IMR-90 (cell line): ENCODE results near the gene MEGF9.

Source experiments
- POLR2A ChIP-seq: IDR thresholded peaks from 2 replicates; pipeline ENCODE4 v1.6.1; 2012; ENCODE audit warnings: mild to moderate bottlenecking, low read depth, low read length
- TF ChIP-seq, protein P1 (sequence below): conservative IDR thresholded peaks from 2 replicates; pipeline ENCODE4 v1.5.1; 2012; ENCODE audit warnings: mild to moderate bottlenecking, low read depth, low read length, improper control_type of control experiment
- TF ChIP-seq, protein P2 (sequence below): fragments of 150-350 bp; IDR thresholded peaks from 2 replicates; pipeline ENCODE4 v1.6.1; 2017; ENCODE audit warnings: mild to moderate bottlenecking, antibody characterized with exemption, low read length, low read depth

DNA sequence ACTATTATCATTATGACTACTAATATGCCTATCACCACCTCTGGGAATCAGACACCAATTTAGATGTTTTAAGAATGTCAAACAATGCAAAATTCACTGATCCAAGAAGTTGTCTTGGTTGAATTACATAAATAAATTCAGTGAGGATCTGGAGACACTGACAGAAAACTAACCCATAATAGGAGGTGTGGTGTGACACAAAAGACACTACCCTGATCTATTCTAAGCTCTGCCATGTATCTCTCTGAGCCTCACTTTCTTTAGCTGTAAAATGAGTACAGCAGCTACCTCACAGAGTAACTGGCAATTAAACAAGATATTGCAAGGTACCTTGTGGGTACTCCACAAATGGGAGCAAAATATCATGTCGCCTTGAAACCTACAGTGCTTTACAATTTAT lies 141.8 kb downstream of the MEGF9 start:
- TF ChIP-seq, protein P1, sequence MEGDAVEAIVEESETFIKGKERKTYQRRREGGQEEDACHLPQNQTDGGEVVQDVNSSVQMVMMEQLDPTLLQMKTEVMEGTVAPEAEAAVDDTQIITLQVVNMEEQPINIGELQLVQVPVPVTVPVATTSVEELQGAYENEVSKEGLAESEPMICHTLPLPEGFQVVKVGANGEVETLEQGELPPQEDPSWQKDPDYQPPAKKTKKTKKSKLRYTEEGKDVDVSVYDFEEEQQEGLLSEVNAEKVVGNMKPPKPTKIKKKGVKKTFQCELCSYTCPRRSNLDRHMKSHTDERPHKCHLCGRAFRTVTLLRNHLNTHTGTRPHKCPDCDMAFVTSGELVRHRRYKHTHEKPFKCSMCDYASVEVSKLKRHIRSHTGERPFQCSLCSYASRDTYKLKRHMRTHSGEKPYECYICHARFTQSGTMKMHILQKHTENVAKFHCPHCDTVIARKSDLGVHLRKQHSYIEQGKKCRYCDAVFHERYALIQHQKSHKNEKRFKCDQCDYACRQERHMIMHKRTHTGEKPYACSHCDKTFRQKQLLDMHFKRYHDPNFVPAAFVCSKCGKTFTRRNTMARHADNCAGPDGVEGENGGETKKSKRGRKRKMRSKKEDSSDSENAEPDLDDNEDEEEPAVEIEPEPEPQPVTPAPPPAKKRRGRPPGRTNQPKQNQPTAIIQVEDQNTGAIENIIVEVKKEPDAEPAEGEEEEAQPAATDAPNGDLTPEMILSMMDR, result no peak
- TF ChIP-seq, protein P2, sequence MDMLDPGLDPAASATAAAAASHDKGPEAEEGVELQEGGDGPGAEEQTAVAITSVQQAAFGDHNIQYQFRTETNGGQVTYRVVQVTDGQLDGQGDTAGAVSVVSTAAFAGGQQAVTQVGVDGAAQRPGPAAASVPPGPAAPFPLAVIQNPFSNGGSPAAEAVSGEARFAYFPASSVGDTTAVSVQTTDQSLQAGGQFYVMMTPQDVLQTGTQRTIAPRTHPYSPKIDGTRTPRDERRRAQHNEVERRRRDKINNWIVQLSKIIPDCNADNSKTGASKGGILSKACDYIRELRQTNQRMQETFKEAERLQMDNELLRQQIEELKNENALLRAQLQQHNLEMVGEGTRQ, result no peak
- TF ChIP-seq POLR2A, result no peak
